KG1 (cell line): ENCODE results near the gene TAS2R16.
"Not testable (repeated sequence)": the region's sequence is repeated elsewhere in the genome, so short reads cannot be mapped to it uniquely, and the experiment has no call there.

Experiments used
- DNase-seq: peaks from one replicate; lab custom pipeline; 2025; lab: John Stamatoyannopoulos, UW

Gene TAS2R16

DNA sequence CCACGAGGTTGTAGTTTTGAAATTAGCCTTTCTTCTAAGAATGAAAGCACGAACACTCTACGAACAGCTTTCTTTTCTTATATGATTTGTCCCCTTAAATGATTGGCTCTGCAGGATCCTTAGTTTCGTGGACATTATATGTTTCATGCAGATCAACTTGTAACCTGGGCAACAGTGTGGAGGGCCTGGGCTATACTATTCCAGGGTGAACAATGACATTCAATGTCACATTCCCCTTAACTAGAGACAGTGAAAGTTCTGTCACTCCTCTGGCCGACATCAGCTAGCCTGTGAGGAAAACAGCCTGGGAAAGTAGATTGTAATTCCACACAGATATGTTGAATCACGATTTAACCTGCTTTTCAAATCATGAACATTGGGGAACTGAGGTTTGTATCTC, 23.4 kb downstream of the TAS2R16 start:
- no peak for DNase-seq

DNA sequence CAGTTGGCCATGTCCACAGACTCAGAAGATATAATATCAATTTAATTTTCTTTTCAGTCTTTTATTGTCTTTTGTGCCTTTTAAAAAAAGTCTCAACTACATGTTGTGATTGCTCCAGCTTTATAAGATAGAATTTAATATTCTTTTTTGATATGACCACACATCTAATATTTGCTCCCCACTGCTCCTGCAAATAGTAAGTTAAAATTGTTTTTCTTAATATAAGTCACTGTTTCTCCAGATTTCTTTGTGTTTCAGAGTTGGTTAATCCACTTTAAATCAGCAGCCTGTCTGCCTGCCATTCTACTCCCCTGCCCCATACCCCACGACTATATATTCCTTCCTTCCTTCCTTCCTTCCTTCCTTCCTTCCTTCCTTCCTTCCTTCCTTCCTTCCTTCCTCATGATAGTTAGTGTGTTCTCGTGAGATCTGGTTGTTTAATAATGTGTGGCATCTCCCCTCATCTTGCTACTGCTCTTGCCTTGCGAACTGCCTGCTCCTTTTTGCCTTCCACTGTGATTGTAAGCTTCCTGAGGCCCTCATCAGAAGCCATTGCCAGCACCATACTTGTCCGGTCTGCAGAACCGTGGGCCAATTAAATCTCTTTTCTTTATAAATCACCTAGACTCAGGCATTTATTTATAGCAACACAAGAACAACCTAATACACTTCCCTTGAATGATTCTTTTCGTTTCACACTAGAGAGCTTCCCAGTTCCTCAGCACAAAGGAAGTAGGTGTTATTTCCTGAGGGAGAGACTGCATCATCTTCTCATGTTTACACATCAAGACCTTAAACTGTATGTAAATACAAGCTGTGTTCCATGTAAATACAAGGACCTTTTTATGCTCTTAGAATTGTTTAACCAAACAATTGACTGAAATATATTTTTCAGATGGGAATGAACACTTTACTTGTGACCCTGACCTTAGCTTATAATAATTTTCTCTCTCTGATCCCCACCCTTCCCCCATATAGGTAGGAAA, 24.5 kb downstream of the TAS2R16 start:
- DNase-seq: no peak

DNA sequence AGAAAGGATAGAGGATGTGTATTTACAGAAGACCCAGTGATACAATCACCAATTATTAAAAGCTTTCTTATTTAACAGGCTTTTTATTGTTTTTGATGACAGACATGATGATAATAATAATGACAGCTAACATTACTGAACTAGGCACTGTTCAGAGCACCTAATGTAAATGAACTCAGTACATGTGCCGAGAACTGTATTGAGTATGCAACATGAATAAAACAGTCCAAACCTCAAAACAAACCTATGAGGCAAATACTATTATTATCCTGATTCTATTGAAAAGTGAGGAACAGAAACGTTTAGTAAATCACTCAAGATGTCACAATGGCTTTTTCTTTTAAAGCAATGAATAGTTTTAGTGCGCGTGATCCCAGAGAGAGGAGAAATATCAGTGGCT, 27.1 kb downstream of the TAS2R16 start:
- DNase-seq: no peak

DNA sequence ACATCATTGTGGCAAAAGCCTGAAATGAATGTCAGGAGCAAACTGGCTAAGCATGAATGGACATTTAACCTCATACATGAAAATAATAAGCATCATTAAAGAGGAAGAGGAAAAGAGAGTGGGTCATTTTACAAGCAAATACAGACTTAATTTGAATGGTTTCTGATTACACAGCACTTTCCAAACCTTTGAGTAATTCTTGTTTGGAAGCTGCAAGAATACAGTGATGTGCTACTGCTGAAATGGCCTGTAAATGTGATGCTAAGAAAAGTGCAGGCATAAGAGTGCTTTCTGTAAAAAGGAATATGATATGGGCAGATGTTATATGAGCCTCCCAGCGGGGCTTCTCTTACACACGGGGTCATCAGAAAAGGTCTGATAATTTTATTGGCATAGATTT, 30.2 kb downstream of the TAS2R16 start:
- no peak for DNase-seq

DNA sequence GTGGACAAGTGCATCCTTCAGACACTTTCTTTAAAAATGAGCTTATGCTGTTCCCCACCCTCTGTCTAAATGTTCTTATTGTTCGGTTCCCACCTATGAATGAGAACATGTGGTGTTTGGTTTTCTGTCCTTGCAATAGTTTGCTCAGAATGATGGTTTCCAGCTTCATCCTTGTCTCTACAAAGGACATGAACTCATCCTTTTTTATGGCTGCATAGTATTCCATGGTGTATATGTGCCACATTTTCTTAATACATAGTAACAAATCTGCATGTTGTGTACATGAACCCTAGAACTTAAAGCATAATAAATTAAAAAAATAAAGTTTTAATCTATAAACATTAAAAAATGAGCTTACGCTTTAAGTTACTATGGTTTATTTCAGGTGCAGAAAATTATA, 41.8 kb downstream of the TAS2R16 start:
- not testable (repeated sequence) for DNase-seq

DNA sequence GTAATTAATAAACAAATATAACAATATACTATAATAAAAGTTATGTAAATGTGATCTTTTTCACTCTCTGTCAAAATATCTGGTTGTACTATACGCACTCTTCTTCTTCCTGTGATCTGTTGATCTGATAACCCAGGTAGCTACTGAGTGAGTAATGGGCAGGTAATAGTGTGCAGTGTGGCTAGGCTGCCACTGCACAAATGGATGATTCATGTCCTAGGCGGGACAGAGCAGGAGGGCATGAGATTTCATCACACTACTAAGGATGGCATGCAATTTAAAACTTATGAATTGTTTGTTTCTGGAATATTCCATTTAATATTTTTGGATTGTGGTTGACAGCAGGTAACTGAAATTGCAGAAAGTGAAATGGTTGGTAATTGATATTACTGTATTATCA, 44.5 kb downstream of the TAS2R16 start:
- no peak for DNase-seq

DNA sequence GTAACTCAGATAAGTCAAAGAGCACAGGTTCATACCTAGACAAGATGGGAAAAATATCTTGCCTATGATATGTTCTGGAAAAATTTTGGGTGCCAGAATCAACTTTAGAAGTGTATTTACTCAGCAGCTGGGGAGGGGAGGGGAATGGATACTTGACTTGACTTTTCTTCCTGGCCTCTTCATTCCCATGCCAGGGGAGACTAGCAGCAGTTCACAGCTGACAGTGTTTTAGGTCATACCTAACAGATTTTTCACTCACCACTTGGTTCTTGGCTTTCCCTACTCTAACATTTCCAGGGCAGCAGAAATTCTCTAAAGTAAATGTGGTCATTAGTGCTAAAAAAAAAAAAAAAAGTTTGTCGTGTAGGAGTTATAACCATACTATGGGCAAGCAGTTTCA, 46.3 kb downstream of the TAS2R16 start:
- DNase-seq: no peak
